ENCODE data around the gene UBE2J1.
"Not testable (repeated sequence)": the region's sequence is repeated elsewhere in the genome, so short reads cannot be mapped to it uniquely, and the experiment has no call there.

Gene UBE2J1

DNA sequence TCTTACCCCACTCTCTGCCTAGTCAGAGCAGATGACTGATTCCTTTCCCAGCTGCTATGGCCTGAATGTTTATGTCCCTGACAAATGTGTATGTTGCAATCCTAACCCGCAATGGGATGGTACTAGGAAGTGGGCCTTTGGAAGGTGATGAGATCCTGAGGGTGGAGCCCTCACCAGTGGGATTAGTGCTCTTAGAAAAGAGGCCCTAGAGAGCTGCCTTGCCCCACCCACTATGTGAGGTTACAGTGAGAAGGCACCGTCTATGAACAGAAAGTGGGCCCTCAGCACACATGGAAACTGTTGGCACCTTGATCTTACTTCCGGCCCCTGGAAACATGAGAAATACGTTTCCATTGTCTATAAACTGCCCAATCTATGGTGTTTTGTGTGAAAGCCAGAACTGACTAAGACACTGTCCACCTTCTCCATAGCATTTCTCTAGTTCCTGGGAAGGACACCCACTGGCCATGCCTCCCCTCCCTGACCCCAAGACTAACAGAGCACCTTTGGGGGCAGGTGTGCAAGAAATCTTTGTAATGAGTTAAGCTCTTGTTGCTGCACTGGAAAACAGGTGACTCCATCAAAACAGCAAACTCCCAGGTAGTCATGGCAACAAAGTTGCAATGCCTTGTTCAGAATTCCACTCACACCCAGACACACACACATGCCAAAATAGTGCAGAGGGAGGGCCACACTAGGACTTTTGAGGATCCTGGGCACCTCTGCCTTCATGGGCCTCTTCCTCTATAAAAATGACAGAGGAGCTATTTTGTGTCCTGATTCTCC is 53.6 kb downstream of the UBE2J1 start:
- in situ Hi-C loops (cut with MboI; ENCODE audit: low pct_unique_long_range_greater_than_20kb, low sequenced_read_pairs, unreplicated experiment): no loop called here
- TF ChIP-seq, protein P1, sequence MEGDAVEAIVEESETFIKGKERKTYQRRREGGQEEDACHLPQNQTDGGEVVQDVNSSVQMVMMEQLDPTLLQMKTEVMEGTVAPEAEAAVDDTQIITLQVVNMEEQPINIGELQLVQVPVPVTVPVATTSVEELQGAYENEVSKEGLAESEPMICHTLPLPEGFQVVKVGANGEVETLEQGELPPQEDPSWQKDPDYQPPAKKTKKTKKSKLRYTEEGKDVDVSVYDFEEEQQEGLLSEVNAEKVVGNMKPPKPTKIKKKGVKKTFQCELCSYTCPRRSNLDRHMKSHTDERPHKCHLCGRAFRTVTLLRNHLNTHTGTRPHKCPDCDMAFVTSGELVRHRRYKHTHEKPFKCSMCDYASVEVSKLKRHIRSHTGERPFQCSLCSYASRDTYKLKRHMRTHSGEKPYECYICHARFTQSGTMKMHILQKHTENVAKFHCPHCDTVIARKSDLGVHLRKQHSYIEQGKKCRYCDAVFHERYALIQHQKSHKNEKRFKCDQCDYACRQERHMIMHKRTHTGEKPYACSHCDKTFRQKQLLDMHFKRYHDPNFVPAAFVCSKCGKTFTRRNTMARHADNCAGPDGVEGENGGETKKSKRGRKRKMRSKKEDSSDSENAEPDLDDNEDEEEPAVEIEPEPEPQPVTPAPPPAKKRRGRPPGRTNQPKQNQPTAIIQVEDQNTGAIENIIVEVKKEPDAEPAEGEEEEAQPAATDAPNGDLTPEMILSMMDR (IDR thresholded peaks at IDR 0.05; ENCODE audit: extremely low read depth, insufficient read depth, missing control alignments): no peak
- DNase-seq (ENCODE audit: low spot score): peak; percentile 46

DNA sequence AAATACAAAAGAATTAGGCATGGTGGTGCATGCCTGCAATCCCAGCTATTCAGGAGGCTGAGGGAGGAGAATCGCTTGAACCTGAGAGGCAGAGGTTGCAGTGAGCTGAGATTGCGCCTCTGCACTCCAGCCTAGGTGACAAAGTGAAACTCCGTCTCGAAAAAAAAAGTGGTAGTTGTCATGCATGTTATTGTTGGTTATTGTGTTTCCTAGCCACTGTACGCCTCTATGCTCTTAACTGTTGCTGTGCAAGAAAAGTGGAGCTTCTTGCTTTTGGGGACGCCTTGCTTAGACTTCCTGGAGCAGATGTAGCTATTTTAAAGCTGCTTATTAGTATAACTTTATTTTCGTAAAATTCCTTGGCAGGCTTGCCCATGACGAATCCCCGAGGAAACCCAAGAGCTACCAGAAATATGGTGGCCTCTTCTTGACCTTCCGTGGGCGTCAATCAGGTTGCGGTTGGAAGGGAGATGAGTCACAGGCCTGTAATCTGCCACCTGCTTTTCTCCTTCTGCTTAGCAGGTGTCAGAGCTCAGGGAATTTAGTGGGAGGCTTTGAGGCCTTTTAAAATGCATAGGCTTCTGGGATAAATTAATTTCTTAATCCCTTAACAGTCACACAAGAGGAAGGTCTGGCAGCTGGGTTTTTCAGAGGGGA is 54.7 kb downstream of the UBE2J1 start:
- peak; percentile 80 for DNase-seq (ENCODE audit: low spot score)
- in situ Hi-C loops (cut with MboI; ENCODE audit: low pct_unique_long_range_greater_than_20kb, low sequenced_read_pairs, unreplicated experiment): no loop called here
- TF ChIP-seq, protein P1 (IDR thresholded peaks at IDR 0.05; ENCODE audit: extremely low read depth, insufficient read depth, missing control alignments): no peak

DNA sequence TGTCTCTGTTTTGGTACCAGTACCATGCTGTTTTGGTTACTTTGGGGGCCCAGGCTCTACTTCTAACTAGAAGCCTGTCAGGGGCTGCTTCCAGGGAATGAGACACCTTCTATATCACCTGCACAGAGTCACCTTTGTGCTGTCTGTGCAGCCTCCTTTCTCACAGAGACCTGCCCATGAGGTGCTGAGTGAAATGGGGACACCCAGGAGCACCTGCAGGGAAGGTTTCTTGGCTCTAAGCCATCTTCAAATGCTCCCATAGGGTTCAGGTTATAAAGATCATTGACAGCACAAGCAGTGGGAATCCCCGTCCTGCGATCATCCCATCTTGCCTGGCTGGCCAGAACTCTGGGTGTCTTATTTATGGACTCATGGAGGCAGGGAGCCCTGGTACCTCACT is 56.5 kb downstream of the UBE2J1 start:
- no peak for DNase-seq (ENCODE audit: low spot score)
- in situ Hi-C loops (cut with MboI; ENCODE audit: low pct_unique_long_range_greater_than_20kb, low sequenced_read_pairs, unreplicated experiment): no loop called here
- TF ChIP-seq, protein P1 (IDR thresholded peaks at IDR 0.05; ENCODE audit: extremely low read depth, insufficient read depth, missing control alignments): no peak

DNA sequence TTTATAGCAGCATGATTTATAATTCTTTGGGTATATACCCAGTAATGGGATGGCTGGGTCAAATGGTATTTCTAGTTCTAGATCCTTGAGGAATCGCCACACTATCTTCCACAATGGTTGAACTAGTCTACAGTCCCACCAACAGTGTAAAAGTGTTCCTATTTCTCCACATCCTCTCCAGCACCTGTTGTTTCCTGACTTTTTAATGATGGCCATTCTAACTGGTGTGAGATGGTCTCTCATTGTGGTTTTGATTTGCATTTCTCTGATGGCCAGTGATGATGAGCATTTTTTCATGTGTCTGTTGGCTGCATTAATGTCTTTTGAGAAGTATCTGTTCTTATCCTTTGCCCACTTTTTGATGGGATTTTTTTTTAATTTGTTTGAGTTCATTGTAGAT is 57.4 kb downstream of the UBE2J1 start:
- in situ Hi-C loops (cut with MboI; ENCODE audit: low pct_unique_long_range_greater_than_20kb, low sequenced_read_pairs, unreplicated experiment); DNase-seq (ENCODE audit: low spot score): not testable (repeated sequence)

DNA sequence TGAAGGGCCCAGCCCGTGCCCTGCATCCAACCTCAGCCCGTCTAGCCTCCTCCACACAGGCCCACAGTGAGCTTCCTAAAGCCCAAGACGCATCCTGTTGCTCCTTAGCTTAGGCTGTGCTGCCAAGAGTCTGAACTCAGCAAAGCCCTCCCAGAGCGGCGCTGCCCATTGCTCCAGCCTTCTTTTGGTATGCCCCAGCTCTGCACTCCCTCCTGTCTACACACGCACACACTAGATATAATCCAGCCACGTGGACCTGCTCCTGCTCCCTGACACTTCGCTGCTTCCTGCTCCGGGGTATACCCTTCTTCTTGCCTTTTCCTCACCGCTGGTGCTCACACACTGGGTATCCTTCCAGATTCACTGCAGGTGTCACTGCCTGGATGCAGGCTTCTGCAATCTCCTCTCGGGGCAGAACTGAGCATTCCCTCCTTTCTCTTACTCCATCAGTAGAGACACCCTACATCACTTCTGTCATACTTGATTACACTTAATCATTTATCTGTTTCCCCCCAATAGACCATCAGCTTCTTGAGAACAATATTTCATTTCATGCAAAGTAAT is 61.2 kb downstream of the UBE2J1 start:
- in situ Hi-C loops (cut with MboI; ENCODE audit: low pct_unique_long_range_greater_than_20kb, low sequenced_read_pairs, unreplicated experiment): no loop called here
- TF ChIP-seq, protein P1 (IDR thresholded peaks at IDR 0.05; ENCODE audit: extremely low read depth, insufficient read depth, missing control alignments): no peak
- no peak for DNase-seq (ENCODE audit: low spot score)

DNA sequence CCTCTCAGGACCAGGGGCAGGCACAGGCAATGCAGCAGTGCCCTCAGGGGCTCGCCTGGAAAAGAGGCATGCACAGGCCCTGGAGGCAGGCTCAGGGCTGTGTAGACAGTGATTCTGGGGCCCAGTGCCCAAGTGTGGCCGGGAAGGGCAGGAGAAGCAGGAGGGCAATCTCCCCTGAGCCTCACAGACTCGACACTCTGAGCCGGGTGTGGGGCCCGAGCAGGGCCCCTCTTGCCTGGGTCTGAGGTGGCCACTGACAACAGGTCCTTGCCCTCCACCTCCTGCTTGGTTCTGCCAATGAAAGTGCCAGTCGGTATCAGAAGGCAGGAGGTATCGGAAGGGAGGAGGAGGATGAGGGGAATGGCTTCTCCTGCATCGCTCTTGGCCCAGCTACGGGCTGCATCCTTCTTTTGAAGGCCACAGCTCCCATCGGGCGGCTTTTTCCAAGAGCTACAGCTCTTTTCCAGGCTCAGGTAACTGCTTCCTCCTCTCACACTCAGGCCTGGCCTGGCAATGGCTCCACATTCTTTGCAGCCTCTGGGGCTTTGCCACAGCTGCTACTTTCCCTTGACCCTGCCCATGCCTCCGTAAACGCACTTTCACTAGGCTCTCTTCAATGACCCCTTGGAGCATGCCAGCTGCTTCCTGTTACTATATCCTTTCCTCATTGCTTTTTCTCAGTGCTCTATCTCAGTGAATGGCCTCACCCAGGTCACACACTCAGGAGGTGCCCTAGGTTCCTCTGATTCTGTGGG is 61.9 kb downstream of the UBE2J1 start:
- TF ChIP-seq, protein P1 (IDR thresholded peaks at IDR 0.05; ENCODE audit: extremely low read depth, insufficient read depth, missing control alignments): no peak
- in situ Hi-C loops (cut with MboI; ENCODE audit: low pct_unique_long_range_greater_than_20kb, low sequenced_read_pairs, unreplicated experiment): no loop called here
- no peak for DNase-seq (ENCODE audit: low spot score)
